Right ventricle myocardium inferior (tissue), 1 donor: ENCODE data around the gene CTSZ. TPM values are rescaled to one million over a fixed set of nuclear protein-coding genes. Genes with fewer than 3 reads are reported as not detected.
"Not testable (repeated sequence)": the region's sequence is repeated elsewhere in the genome, so short reads cannot be mapped to it uniquely, and the experiment has no call there.

ENCODE experiments used
- ATAC-seq: fragments of 200-7000 bp; cut with Tn5 transposase; one replicate; pipeline ENCODE4 v1.9.1; 2020; ENCODE audit warnings: mild to moderate bottlenecking, moderate library complexity
- DNase-seq: peaks from one replicate; pipeline ENCODE4 v3.0.0; 2021; ENCODE audit errors: missing footprints
- intact Hi-C: fragments of 100-400 bp; cut with DNase I; formaldehyde crosslinking; loops from one replicate; pipeline ENCODE4 v1.11.0; 2022
- total RNA-seq: library from RNA; stranded (reverse); fragmentation: NEBNext Ultra II Directional; extraction: Animal tissue kit (Norgen Biotek cat#: 25700); gene quantifications from one replicate; pipeline ENCODE4 v1.2.1, GENCODE V29; 2021
- donor health status: DM: no; HTN: yes; CAD: no; lungs with severe emphysema.

CTSZ gene
- total RNA-seq, 1 donor from 2014 or later, result 138 TPM

GRCh38 chr20:58970146-58970545, 36.9 kb downstream of the CTSZ start:
- ATAC-seq (no peak), DNase-seq (no peak)
- intact Hi-C loops, result no loop called here

- intact Hi-C loops, result no loop called here
- no peak for ATAC-seq
- no peak for DNase-seq
Measured at GRCh38 chr20:58969439-58969838, 37.6 kb downstream of the CTSZ start.

GRCh38 chr20:58967652-58968429, 39.2 kb downstream of the CTSZ start:
- ATAC-seq (no peak), DNase-seq (no peak)
- intact Hi-C loops, result no loop called here

GRCh38 chr20:58965270-58966064, 41.6 kb downstream of the CTSZ start:
- DNase-seq (no peak), ATAC-seq (no peak)
- intact Hi-C loops, result no loop called here

GRCh38 chr20:58963922-58964321, 43.1 kb downstream of the CTSZ start:
- DNase-seq, ATAC-seq, intact Hi-C loops: not testable (repeated sequence)

- intact Hi-C loops, result no loop called here
- ATAC-seq (no peak), DNase-seq (no peak)
Measured at GRCh38 chr20:58963060-58963584, 43.9 kb downstream of the CTSZ start.

GRCh38 chr20:58959652-58960051, 47.4 kb downstream of the CTSZ start:
- DNase-seq, result no peak

GRCh38 chr20:58956078-58956477, 51.0 kb downstream of the CTSZ start:
- ATAC-seq (no peak), DNase-seq (no peak)
- intact Hi-C loops, result no loop called here

More at GRCh38 chr20:58959652-58960051, 47.4 kb downstream of the CTSZ start:
- intact Hi-C loops, result no loop called here
- no peak for ATAC-seq

- DNase-seq, result no peak
- intact Hi-C loops, result no loop called here
- ATAC-seq, result no peak
Measured at GRCh38 chr20:58953050-58953449, 54.0 kb downstream of the CTSZ start.

- DNase-seq (no peak), ATAC-seq (no peak)
- intact Hi-C loops, result no loop called here
Measured at GRCh38 chr20:58950603-58951002, 56.5 kb downstream of the CTSZ start.

- ATAC-seq, intact Hi-C loops: not testable (repeated sequence)
Measured at GRCh38 chr20:58947797-58948388, 59.2 kb downstream of the CTSZ start.

GRCh38 chr20:58945965-58946631, 61.0 kb downstream of the CTSZ start:
- DNase-seq (no peak), ATAC-seq (no peak)
- intact Hi-C loops, result no loop called here

More at GRCh38 chr20:58947797-58948388, 59.2 kb downstream of the CTSZ start:
- DNase-seq, result not testable (repeated sequence)

Other genes with a start within 250 kb of the CTSZ start
- gene GNAS-AS1, start 156.4 kb downstream of the CTSZ start, total RNA-seq, result 0.38 TPM
- gene GNAS, start 154.5 kb downstream of the CTSZ start, total RNA-seq, result 1,475 TPM
- 30.6 TPM for gene NELFCD, start 26.0 kb downstream of the CTSZ start, total RNA-seq
- gene TUBB1, start 12.2 kb upstream of the CTSZ start, total RNA-seq, result 0.27 TPM
- 132 TPM for gene ATP5F1E, start 25.1 kb upstream of the CTSZ start, total RNA-seq
- 45.7 TPM for gene PRELID3B, start 35.5 kb upstream of the CTSZ start, total RNA-seq
- 0.11 TPM for gene ZNF831, start 156.6 kb upstream of the CTSZ start, total RNA-seq